Body of pancreas (tissue), 4 donors: ENCODE data around the gene ARL5C.

Experiments
- CTCF ChIP-seq, 7 experiments: fragments of 450-650 bp in 4 of 7; fragments of 200-600 bp in 3 of 7; sonication (generic) in 3 of 7; IDR thresholded peaks; one replicate each; pipeline ENCODE4 v1.5.1; 2016 to 2019; ENCODE audit warnings: antibody characterized with exemption in 7 of 7
- POLR2A ChIP-seq, 3 donors: fragments of 450-650 bp; IDR thresholded peaks; one replicate each; pipeline ENCODE4 v1.6.1; 2016; ENCODE audit warnings: antibody characterized with exemption in 3 of 3, mild to moderate bottlenecking in 2 of 3

DNA sequence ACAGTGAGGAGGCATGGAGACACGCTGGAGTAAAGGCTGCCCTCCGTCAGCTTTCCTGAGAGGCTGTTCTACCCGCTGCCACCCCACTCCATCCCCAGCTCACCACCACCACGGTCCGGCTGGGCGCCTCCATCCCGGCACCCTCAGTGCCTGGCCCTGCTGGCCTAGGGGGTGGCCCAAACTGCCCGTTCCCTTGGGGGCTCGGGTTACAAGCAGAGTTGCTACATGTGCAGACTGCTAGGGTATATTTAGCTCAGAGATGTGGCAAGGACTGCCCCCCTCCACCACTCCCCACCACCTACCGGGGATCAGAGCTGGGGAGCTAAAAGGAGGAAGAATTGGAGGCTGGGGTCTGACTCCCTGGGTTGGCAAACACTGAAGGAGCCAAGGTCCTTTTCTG is 27.4 kb upstream of the ARL5C start:
- no peak for TF ChIP-seq CTCF (IDR thresholded peaks at IDR 0.05)
- no peak for TF ChIP-seq POLR2A (IDR thresholded peaks at IDR 0.05)
